DMS 273 (cell line): ENCODE data around the gene PCED1B.

Experiments
- DNase-seq: peaks from one replicate; lab custom pipeline; 2025; ENCODE audit not compliant: unreplicated experiment; lab: John Stamatoyannopoulos, UW

The PCED1B gene

DNA sequence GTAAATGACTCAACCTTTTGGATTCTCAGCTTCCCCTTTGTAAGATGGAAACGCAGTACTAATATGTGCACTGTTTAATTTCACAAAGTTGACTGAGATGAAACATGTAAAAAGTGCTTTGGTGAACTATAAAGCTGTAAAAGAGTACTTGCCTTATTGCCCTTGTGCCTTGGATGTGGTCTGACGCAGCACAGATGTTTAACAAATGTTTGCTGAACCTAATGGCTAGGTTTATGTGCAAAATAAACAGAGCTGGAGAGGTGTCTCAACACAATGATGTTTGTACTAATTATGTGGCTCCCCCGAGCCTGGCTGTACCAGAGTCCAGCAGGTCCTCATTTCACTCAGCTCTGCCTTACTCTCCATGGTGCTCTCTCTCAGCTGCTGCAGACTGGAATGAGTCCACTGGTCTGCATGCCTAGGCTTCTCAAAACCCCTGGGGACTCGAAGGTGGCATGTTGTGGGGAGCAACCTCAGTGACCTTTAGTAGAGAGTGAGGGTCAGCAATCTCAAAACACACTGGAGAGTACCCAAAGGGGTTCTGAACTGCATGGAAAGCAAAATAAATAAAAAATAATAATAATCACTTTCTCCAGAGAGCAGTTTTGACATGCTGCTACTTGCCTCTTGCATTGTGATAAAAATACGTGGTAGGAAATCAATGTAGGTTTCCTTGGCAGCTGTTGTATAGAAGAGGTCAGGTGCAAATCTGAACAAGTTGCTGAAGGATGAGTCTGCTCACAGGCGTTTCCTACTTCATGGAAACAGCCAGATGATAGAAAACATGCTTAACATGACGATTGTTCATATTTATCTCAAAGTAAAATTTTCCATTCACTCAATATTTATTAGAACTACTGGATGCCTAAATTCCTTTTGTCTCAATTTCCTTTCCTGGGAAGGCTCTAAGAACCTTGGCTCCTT, 8.9 kb downstream of the PCED1B start:
- DNase-seq: peak; percentile 29

DNA sequence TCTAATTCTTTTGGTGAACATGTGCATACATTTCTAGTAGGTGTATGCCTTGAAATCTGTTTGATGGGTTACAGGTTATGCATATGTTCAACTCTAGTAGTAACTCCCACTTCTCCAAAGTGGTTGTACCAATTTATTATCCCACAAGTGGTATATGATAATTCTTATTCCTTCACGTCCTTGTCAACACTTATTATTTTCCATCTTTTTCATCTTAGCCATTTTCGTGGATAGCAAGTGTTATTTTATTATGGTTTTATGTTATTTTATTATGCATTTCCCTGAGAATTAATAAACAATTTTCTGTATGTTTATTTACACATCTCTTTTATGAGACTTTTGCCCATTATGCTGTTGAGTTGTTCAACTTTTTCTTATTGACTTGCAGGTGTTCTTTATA, 11.6 kb downstream of the PCED1B start:
- no peak for DNase-seq

DNA sequence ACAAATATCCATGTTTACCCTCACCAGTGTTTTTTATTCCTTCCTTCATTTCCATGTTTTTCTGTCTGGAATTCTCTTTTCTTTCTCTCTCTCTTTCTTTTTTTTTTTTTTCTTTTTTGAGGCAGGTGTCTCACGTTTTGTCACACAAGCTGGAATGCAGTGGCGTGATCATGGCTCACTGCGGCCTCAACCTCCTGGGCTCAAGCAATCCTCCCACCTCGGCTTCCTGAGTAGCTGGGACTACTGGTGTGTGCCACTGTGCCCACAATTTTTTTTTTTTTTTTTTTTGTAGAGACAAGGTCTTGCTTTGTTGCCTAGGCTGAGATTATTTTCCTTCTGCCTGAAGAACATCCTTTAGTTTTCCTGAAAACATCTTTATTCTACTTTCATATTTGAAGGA, 15.4 kb downstream of the PCED1B start:
- no peak for DNase-seq

DNA sequence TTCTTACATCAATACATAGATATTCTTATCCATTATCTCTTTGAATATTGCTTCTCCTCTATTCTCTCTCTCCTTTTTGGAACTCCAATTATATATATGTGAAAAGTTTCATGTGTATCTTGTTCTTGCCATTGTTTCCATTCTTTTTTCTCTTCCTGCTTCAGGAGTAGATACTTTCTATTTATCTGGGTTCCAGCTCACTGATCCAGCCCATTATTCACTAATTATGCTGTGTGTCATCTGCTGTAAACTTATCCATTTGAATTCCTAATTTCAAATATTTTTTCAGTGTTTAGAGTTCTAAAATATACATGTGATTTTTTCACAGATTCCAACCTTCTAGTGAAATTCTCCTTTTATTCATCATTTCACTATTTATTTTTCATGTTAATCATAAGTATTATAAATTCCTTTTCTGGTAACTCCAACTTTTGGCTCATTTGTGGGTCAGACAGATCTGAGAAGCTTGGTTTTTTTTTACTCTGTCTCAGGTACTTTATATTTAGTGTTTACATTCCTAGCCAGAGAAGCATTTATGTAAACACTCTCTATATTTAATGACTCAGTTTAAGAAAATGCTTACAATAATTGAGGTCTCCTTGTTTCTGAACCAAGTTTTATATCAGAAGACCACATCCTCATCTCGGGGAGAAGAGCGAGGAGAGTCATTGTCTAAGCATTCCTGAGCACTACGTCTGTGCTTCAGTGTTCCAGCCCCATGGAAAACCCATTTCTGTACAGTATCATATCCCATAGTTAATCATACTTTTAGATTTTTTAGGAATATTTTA, 16.2 kb downstream of the PCED1B start:
- DNase-seq: no peak

DNA sequence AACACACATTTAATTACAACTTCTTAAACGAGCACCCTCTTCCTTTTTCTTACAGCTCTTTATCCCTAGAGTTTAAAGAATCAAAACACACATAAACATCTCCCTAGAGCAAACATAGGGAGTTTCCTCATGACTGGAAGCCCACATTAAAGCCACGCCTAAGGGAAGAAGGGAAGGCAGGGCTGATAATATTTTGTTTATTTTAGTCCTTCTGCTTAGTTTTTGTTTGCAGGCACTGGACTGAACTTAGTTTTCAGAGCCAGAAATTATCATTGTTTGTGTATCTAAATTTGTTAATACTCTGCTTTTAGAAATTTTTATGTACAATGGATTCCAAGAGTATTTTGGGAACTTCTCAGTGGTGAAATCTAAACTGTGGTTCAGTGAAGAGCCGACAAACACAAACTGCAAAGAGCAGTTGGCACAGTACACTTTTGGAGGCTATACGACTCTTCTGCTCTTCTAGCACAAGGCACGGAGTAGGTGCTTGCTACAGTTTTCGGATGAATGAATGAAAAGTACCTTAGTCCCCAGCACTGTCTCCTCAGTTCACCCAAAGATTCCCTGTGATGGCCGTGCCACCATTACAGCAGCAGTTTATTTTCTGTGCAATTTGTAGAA, 18.0 kb downstream of the PCED1B start:
- no peak for DNase-seq

DNA sequence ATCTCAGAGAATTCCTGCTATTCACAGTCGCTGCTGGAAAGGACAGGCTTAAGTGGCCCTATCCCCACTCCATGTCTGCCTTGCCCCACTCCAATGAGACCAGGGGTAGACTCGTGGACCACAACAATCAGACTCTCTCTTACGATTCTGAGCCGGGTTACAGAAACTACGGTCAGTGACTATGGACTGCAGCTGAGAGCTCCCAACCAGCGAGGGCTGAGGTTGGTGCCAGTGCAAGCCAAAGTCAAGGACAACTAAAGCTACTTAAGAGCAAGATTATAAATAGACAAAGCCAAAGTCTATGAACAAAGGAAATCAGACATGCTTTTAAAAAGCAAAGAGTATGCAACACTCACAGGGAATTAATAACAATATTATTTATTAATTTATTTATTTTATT, 18.7 kb downstream of the PCED1B start:
- DNase-seq: no peak

DNA sequence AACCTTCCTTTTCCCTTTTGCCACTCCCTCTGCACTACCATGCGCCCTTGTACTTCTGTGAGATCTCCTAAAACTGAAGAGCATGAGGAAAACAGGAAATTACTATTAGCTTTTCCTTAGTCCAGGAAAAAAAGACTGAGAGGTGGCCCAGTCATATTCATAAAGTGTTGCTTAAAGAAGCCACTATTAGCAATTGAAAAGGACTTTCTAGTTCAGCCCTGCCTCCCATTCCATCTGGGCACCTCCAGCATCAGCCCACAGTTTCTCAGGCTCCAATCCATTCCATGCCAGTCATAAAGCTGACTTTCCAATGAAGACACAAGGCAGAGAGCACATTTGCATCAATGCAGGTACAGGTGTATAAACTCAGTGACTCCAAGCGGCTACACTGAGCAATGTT, 20.2 kb downstream of the PCED1B start:
- no peak for DNase-seq

DNA sequence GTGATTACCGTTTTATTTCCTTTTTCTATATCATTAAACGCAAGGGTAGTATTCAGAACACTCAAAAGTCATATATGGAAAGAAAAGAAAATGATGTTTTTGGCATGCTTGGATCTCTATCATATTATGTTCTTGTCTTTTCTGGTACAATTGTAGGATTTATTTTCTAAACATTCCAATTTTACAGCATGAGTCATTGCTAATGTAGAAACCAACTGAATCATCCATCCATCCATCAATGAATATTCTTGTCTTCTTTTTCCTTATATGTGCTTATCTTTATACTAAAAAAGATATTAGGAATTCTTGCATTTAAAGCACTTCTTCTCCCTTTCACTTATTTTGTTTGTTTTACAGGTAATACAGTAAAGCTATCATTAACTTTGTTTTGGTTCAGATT, 20.7 kb downstream of the PCED1B start:
- no peak for DNase-seq

DNA sequence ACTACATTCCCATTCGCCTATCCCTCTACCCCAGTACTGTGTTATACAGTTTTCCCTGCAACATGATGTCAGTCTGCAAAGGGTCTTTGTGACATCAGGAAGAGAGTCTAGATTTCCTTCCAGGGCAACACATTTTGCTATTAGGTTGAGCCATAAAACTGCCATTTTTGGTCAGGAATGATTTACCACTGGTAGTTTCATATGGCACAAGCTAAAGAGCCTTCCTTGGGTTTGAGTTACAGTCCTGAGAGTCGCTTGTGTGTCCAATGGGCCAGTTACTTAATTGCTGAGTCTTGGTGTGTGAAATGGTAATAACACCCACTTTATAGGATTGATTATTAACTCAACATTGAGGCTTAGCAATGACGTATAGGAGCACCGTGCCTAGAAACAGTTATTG, 23.0 kb downstream of the PCED1B start:
- DNase-seq: no peak

DNA sequence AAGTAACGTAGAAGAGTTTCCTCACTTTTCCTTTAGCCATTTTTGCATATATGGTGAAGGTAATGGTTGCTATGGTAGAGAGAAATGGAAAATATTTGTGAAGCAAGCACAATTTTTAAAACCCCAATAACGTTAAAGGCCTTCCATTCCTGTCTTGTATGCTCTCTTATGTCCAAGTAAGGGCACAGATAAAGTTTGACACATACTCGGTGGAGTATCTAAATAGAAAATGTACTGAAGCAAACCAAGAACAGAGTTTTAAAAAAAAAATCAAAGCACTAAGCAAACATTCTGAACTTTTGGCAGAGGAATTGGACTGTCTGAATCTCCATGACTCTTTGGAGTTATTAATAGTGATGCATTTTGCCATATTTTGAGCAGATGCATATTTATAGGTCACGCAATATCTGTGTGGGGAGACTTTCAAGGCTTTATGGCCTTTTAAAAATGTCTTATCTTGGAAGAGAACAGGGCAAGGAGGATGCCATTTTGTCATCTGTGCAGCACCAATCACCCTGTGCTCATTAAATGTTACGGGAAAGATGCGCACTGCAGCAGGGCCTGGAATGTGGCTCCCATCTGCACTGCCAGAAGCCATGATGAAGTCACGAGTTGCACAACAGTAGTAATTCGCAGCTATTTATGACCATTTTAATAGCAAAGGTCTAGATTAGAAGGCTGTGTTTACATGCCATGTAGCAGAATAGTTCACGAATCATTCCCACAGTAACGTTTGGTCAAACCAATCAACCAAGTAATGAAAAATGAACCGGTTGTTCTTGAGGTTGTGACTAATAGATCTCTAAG, 23.6 kb downstream of the PCED1B start:
- no peak for DNase-seq

DNA sequence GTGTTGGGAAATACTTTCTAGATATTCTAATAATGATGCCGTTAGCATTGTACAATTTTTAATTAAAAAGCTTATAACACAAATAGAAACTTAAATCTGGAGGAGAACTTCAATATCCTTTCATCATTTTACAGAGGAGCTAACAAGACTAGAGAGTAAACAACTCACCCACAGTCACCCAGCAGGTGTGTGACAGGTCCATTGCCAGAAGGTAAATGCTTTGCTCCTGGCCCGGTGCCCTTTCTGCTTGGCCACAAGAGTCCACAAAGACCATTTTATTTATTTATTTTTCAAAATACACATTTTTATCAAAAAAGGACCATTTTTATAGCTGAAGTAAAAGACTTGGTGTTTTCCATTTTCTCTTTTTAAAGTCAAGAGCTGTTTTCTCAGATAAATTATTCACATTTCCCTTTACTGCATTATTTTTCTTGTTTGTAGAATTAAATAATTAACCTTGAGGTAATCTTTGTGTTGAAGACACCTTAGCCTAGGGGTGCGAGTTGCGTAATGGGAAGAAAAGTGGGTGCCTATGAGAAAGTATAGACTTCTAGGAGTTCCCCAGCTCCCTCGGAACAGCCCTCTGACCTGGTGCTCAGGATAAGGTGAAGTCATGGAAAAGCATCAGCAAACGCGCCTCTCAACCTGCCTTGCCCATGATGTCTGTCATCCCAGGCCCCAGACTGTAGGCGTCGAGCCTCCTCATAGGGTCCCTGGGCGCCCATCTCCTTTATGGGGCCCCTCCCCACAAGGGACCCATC, 26.7 kb downstream of the PCED1B start:
- no peak for DNase-seq

DNA sequence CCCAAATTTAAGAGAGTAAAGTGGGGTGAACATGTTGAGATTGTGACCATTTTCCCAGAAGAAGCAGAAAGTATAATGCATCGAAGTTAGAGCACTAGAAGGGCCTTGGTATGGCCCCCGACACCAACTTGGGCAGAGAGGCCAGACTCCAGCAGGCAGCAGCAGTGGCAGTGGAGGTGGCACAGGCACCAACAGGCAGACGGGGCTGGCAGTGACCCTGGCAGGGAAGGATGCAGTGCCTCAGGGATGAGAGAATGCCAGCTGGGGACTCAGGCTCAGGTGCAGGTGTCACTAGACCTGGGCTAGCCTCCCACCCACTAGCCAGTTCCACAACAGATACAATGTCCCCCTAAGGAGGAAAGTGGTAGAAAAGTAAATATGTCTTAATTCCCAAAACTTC, 28.0 kb downstream of the PCED1B start:
- DNase-seq: no peak

DNA sequence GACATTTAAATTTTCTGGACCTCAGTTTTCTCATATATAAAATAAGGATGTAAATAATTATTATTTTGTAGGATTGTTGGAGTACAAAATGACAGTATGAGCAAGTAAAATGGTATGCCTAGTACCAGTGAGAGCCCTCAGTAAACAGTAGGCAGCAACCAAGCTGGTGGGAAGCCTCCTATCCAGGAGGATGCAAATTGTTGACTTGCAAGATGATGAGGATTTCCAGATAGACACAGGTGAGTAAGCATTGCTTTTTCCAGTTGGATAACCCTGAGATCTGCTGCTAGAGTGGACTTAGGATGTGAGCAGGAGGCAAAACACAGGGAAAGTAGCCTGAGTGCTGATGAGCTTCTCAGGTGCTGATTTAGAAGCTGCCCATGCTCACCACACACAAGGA, 28.5 kb downstream of the PCED1B start:
- DNase-seq: no peak

DNA sequence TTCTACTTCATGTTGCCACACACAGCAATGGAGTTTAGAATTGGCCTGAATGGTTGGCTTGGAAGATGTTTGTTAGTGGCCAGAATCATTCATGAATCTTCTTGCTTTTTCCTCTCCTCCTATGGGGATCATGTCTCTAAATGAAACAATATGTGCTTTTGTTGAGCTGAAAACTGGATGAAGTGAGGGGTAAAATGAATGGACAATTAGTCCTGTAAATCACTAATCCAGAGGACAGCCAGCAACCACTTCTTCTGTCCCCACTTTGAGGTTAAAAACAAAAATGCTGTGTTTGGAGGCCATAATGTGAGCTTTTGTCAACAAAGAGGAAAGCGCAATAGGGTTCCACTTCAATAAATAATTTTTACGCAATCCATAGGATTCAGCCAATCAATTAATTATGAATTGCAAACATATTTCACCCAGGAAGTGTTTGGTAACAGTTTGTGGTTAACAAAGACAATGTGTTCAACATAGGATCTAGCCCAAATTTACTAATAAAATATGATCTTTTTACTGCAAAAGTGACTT, 30.7 kb downstream of the PCED1B start:
- DNase-seq: no peak

DNA sequence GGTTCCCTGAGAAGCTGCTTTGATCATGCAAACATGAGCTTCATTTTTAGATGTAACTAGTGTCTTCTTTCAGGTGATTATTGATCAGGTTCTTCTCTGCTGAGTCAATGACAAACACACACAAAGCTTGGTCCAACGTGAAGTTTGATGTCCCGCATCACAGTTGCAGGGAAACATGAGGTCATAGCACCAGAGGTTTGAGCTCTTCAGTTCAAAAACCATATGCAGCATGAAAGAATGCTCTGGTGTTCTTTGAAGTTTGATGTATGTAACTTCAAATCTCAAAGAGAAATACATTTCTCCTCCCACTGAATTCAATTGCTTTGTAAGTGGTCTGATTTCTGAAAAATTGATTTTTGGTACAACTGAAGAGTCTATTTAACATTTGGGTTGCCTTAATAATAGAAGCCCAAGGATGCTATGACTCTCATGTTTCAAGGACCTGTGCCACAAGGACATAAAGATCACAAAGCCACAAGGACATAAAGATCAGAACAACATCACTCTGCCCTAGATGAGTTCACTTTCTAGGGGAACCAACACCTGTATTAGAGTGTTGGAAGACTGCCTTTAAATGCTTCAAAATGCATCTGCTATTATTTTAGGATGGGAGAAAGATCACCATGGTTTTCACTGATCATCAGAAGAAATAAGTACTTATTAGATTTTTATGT, 31.4 kb downstream of the PCED1B start:
- DNase-seq: no peak

DNA sequence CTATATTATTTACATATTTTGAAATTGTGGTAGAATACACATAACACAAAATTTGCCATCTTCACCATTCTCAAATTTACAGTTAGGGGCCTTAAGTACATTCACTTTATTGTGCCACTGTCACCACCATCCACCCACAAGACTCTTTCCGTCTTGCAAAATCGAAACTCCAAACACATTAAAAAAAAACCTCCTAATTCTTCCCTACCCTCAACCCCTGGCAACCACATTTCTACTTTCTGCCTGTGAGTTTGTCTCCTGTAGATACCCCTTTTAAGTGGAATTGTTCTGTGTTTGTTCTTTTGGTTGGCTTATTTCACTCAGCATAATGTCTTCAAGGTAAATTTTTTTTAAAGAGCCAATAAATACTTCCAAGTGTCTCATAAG, 32.0 kb downstream of the PCED1B start:
- DNase-seq: no peak

DNA sequence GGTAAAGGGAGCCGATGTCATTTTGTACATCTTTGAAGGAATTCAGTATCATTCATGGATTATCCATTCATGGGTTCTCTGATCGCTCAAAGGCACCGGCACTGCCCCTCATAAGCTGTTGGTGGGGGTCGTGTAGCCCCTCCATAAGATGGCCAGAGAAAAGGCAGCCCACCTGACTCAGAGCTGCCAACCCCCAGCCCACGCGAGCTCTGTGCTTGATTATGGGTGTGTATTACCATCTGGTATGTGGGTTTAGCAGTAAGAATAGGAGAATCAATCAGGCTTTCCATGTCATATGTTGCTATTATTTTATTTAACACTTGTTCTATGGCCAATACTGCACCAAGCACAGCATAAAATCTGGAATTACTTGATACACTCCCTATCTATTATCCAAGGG, 32.4 kb downstream of the PCED1B start:
- no peak for DNase-seq

DNA sequence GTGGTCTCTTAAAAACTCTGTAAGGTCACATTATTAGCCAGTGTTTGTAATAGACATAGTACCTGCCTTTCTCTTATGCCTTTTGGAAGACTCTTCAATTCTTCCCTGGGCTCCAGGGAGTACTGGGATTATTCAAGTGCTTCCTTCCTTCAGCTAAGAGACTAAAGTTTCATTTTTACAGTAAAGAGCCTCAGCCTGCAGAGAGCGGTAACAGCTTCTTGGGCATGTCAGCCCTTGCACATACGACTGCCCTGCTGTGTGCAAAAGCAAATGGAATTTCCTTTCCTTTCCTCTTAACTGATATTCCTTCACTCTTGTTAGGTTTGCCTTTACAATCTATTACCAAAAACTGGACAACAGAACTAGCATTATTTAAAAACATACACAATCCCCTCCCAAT, 33.3 kb downstream of the PCED1B start:
- no peak for DNase-seq

DNA sequence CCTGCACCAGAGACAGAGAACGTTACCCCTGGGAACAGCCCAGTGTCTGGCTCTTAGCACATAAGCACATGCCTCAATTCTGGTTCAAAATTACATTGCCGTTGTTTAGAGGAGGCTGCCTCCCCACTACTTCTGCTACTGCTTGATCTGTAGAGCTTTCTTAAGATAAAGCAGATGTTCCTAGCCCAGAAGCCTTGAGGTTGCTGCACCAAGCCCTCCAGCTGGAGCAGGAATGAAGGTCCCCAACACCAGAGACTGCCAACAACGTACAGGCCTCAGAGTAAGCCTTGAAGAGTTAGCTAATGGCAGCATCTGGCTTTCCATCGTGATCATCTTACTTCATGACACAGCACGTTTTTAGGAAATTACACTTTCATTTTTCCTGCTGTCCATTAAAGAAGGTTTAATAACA, 35.1 kb downstream of the PCED1B start:
- peak; percentile 14 for DNase-seq
